ENCODE results near the gene NECTIN1. TPM values are rescaled to one million over a fixed set of nuclear protein-coding genes. Genes with fewer than 3 reads are reported as not detected.

NECTIN1 gene
- total RNA-seq, 4 donors from 2014 or later = 112 to 176 (median 164) TPM

DNA sequence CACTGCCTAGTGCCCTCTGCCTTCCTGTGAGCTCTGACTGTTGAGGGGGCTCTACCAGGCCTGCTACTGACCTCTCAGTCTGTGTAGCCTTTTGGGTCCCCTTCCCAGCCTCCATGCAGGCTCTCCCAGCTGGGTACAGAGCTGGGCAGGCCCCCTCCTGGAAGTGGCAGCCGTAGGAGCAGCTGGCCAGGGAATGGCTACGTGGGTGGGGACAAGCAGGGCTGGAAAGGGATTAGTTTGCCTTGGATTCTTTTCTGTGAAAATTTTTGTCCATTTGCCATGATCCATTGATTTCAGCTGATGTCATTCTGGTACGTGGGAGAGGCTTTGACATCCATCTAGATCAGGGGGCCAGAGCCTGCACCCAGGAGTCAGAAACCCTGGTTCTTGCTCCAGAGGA, 23.9 kb upstream of the NECTIN1 start:
- H3K27ac ChIP-seq = no peak overlapping the region
- H3K27me3 ChIP-seq = no peaks in the 10 kb centered on the region
- no peaks in the 10 kb centered on the region for H3K36me3 ChIP-seq
- H3K4me1 ChIP-seq = peaks cover 23% of the 10 kb centered on the region
- WGBS = 17% methylated on average over 3 of the region's 3 CpGs
- H3K4me3 ChIP-seq = no peak overlapping the region
- TF ChIP-seq POLR2AphosphoS5 (IDR thresholded peaks at IDR 0.05) (no peak), EP300 (IDR thresholded peaks at IDR 0.05) (no peak), POLR2A (IDR thresholded peaks at IDR 0.05) (no peak)
- TF ChIP-seq, protein P1, sequence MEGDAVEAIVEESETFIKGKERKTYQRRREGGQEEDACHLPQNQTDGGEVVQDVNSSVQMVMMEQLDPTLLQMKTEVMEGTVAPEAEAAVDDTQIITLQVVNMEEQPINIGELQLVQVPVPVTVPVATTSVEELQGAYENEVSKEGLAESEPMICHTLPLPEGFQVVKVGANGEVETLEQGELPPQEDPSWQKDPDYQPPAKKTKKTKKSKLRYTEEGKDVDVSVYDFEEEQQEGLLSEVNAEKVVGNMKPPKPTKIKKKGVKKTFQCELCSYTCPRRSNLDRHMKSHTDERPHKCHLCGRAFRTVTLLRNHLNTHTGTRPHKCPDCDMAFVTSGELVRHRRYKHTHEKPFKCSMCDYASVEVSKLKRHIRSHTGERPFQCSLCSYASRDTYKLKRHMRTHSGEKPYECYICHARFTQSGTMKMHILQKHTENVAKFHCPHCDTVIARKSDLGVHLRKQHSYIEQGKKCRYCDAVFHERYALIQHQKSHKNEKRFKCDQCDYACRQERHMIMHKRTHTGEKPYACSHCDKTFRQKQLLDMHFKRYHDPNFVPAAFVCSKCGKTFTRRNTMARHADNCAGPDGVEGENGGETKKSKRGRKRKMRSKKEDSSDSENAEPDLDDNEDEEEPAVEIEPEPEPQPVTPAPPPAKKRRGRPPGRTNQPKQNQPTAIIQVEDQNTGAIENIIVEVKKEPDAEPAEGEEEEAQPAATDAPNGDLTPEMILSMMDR (IDR thresholded peaks at IDR 0.05) = no peak
- DNase-seq (ENCODE audit: low spot score in 2 of 2) = no peak
- H3K9me3 ChIP-seq = no peaks in the 10 kb centered on the region

DNA sequence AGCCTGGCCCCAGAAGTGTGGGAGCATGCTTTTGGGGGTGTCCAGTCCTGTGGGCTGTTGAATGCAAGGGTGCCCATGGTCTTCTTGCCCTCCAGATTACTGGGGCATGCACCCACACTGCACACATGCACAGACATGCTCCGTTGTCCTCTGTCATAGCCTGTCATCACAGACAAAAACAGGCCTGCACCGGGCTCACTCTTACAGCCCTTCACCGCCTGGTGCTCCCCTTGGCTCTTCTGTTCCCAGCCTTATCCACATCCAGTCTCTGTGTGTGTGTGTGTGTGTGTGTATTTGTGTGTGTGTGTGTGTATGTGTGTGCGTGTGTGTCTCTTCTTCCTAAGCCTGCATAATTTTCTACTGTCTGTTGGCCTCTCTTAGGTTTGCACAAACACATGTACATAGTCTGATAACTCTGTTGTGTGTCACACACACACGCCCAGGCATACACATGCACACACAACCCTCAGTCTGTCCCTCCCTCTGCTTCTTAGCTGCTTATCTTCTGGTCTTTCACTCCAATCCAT, 23.4 kb upstream of the NECTIN1 start:
- TF ChIP-seq, protein P1 (IDR thresholded peaks at IDR 0.05) = no peak
- TF ChIP-seq POLR2AphosphoS5 (IDR thresholded peaks at IDR 0.05) = no peak
- no peak for TF ChIP-seq EP300 (IDR thresholded peaks at IDR 0.05)
- no peak for TF ChIP-seq POLR2A (IDR thresholded peaks at IDR 0.05)

DNA sequence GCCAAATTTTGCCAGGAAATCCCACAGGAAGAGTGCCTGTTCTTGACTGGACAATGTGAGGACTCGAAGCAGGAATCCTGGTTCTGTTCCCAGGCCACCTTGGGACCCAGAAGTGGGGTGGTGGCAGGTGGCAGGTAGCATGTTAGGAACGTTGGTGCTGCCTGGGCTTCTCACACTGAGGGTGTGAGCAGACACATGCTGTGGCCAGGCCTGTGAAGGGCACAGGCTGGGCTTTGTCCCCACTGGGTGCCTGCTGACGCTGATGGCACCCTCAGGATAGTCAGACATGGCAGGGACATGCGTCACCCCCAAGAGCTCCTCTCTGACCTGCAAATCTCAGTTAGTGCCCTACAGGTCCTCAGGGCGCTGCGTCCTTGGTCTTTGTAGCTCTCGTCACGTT, 21.1 kb upstream of the NECTIN1 start:
- TF ChIP-seq POLR2AphosphoS5 (IDR thresholded peaks at IDR 0.05) (no peak), POLR2A (IDR thresholded peaks at IDR 0.05) (no peak), EP300 (IDR thresholded peaks at IDR 0.05) (no peak)
- TF ChIP-seq, protein P1 (IDR thresholded peaks at IDR 0.05) = no peak
- no peaks in the 10 kb centered on the region for H3K27me3 ChIP-seq

More for the DNA sequence above, 23.4 kb upstream of the NECTIN1 start:
- DNase-seq (ENCODE audit: low spot score in 2 of 2) = no peak
- H3K27me3 ChIP-seq = no peaks in the 10 kb centered on the region
- no peaks in the 10 kb centered on the region for H3K36me3 ChIP-seq
- 73% methylated on average over 5 of the region's 5 CpGs for WGBS
- H3K27ac ChIP-seq = no peak overlapping the region
- peaks cover 23% of the 10 kb centered on the region for H3K4me1 ChIP-seq
- H3K9me3 ChIP-seq = no peaks in the 10 kb centered on the region
- H3K4me3 ChIP-seq = no peak overlapping the region

DNA sequence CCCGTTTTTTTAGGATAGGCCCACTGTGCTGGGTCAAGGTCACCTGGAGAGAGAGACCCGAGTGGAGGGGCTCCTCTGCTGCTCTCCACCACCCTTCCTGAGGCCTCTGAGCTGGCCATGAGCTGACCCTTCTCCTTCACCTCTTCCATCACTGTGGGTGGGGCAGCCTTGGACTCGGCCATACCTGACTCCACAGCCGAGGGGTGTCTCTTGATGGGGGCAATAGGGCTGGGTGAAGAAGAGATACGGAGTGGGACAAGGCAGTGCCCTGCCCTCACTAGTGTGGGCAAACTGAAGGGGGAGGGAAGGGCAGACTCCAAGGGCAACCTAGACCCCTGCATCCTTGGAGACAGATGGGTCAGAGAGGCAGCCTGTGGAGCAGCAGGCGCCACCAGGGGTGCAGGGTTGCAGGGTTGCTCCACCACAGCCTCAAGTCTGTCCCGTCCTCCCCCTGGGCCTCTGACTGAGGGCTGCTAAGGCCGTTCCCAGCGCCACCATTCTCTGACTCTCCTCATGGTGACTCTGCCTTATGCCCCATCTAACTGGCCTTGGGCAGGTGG, 20.1 kb upstream of the NECTIN1 start:
- Histone ChIP-seq H3K27ac (no peak overlapping the region), H3K4me3 (no peak overlapping the region), H3K4me1 (peaks cover 23% of the 10 kb centered on the region), H3K36me3 (no peaks in the 10 kb centered on the region), H3K9me3 (no peaks in the 10 kb centered on the region), H3K27me3 (no peaks in the 10 kb centered on the region)
- no peak for TF ChIP-seq POLR2A (IDR thresholded peaks at IDR 0.05)
- no peak for TF ChIP-seq EP300 (IDR thresholded peaks at IDR 0.05)
- TF ChIP-seq, protein P1 (IDR thresholded peaks at IDR 0.05) = no peak
- WGBS = 84% methylated on average over 8 of the region's 9 CpGs
- DNase-seq (ENCODE audit: low spot score in 2 of 2) = peak in 1 of 2 donors; percentile 65

More for the DNA sequence above, 21.1 kb upstream of the NECTIN1 start:
- Histone ChIP-seq H3K36me3 (no peaks in the 10 kb centered on the region), H3K9me3 (no peaks in the 10 kb centered on the region), H3K4me3 (no peak overlapping the region), H3K4me1 (peaks cover 23% of the 10 kb centered on the region), H3K27ac (no peak overlapping the region)
- peak in 1 of 2 donors; percentile 55 for DNase-seq (ENCODE audit: low spot score in 2 of 2)
- 100% methylated on average over 5 of the region's 8 CpGs for WGBS

DNA sequence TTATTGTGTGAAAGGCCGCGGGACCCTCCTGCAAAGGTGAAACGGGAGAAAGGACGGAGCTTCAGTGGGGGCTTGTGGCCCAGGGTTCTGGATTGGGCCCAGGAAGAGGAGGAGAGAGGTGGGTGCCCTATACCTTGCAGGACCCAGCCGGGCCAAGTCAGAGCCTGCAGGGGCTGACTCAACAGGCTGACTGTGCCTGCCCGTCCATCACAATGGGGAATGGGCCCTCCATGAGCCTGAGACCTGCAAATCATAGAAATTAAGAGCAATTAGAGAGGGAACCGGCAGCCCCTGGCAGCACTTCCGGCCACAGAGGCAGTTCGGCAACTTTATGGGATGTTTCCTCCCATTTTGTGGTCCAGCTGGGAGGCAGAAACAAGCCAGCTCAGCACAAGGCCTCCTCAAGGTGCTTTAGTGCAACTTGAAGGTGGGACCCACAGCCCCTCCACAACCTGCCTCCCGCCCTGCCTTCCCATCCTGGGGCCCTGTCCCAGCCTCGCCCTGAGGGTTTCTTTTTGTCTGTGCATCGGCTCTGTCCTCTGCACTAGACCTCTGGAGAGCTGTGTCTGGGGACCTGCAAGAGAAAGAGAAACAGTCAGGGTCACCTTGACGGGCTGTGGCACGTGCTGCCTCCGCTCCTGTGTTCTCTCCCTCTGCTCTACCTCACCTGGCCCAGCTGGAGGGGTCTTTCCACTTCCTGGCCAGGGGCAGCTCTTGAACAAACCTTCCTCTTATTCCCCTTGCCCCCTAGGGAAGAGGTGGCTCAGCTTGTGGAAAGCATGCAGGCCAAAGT, 19.1 kb upstream of the NECTIN1 start:
- TF ChIP-seq POLR2A (IDR thresholded peaks at IDR 0.05) (no peak), POLR2AphosphoS5 (IDR thresholded peaks at IDR 0.05) (no peak), EP300 (IDR thresholded peaks at IDR 0.05) (no peak)
- TF ChIP-seq, protein P1 (IDR thresholded peaks at IDR 0.05) = no peak

More for the DNA sequence above, 19.1 kb upstream of the NECTIN1 start:
- Histone ChIP-seq H3K4me1 (peaks cover 18% of the 10 kb centered on the region), H3K36me3 (no peaks in the 10 kb centered on the region), H3K9me3 (no peaks in the 10 kb centered on the region), H3K27me3 (no peaks in the 10 kb centered on the region), H3K27ac (no peak overlapping the region), H3K4me3 (no peak overlapping the region)
- DNase-seq (ENCODE audit: low spot score in 2 of 2) = peak in 1 of 2 donors; percentile 60
- 84% methylated on average over 15 of the region's 15 CpGs for WGBS
